Skin epidermis (tissue), 12 donors: ENCODE results near the gene PHOX2A.

Experiments used
- H3K27ac ChIP-seq, 21 experiments: fragments of 200-600 bp; sonication (generic) in 11 of 21; one replicate each; pipeline ENCODE4 v1.5.0; 2020; ENCODE audit warnings: mild to moderate bottlenecking in 3 of 21, inconsistent platforms in 2 of 21, moderate library complexity in 2 of 21
- H3K4me3 ChIP-seq, 7 experiments: fragments of 200-600 bp; sonication (generic) in 2 of 7; one replicate each; pipeline ENCODE4 v1.5.0; 2020; ENCODE audit warnings: inconsistent platforms in 2 of 7, mild to moderate bottlenecking in 2 of 7, moderate library complexity in 1 of 7

PHOX2A gene

DNA sequence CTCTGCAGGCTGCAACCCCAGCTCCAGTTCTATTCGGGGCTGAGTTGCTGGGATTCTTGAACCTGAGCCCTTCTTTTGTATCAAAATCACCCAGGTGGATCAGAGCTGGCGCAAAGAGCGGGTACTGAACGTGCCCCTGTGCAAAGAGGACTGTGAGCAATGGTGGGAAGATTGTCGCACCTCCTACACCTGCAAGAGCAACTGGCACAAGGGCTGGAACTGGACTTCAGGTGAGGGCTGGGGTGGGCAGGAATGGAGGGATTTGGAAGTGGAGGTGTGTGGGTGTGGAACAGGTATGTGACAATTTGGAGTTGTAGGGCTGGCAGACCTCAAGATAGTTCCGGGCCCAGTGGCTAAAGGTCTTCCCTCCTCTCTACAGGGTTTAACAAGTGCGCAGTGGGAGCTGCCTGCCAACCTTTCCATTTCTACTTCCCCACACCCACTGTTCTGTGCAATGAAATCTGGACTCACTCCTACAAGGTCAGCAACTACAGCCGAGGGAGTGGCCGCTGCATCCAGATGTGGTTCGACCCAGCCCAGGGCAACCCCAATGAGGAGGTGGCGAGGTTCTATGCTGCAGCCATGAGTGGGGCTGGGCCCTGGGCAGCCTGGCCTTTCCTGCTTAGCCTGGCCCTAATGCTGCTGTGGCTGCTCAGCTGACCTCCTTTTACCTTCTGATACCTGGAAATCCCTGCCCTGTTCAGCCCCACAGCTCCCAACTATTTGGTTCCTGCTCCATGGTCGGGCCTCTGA lies 48.3 kb downstream of the PHOX2A start:
- Histone ChIP-seq H3K27ac (no peak overlapping the region), H3K4me3 (no peak overlapping the region)

DNA sequence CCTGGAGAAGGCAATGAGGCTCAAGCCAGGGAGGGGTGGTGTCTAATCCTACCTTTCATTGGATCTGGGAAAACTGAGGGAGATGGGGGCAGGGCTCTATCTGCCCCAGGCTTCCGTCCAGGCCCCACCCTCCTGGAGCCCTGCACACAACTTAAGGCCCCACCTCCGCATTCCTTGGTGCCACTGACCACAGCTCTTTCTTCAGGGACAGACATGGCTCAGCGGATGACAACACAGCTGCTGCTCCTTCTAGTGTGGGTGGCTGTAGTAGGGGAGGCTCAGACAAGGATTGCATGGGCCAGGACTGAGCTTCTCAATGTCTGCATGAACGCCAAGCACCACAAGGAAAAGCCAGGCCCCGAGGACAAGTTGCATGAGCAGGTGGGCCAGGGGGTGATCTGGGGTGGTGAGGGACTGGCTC lies 52.0 kb downstream of the PHOX2A start, which contains the start of gene FOLR1:
FOLR1 (plus strand) TSS at position 180 of the 421 bp plus-strand sequence; CDS start at position 214, 34 bp downstream.
- no peak within 1 kb of the TSS for H3K4me3 ChIP-seq
- H3K27ac ChIP-seq: no peak within 1 kb of the TSS

DNA sequence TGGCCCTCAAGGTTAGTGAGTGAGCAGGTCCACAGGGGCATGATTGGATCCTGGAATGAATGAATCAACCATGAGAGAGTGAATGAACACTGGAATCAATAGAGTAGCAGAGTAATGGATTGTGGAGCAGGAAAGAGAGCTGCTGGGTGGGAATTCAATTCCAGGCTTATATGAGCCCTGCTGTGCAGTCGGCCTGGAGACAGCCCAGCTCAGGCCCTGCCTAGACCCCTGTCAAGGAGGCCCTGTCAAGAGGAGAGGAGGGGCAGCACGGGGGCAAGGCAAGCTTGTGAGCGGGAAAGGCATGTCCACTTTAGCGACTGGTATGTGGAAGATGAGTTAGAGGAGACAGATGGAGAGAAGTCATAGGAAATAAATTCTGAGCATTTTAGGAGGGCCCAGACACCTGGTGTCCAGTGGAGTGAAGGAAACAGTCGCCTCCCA lies 53.3 kb downstream of the PHOX2A start:
- no peak overlapping the region for H3K27ac ChIP-seq

DNA sequence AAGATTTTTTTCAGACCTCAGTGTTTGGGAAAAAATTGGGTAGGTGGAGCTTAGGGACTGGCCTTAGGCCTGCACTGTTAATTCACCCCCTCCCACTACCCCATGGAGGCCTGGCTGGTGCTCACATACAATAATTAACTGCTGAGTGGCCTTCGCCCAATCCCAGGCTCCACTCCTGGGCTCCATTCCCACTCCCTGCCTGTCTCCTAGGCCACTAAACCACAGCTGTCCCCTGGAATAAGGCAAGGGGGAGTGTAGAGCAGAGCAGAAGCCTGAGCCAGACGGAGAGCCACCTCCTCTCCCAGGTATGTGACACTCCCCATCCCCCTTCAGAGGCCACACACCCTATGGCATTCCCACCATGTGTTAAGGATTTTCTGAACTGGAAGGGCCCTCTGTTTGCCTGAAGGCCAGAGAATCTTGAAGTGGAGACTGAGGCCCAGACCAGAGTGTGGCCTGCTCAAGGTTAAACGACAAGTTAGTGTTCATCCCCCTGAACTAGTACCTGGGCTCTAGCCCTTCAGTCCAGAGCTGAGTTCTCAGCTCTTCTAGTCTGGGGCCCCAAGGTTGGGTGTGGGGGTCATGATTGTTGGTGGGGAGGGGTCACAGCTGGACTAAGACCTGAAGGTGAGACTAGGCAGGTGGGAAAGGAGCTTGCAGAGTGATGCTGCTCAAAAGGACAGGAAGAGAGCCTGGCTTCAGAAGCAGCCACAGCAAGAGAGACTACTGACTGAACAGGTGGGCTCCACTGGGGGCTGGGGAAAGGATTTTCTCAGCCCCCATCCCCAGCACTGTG lies 54.3 kb downstream of the PHOX2A start:
- H3K4me3 ChIP-seq: no peak overlapping the region
- H3K27ac ChIP-seq: peak overlapping the region in 1 of 21 experiments; percentile 10

More for the DNA sequence above, 53.3 kb downstream of the PHOX2A start:
- H3K4me3 ChIP-seq: no peak overlapping the region
